HAP-1 (cell line): ENCODE measurements around the gene MRPS33.
A peak's percentile ranks its signal among the peaks of the same experiment; 100 is the strongest.

Experiments used
- DNase-seq, 2 experiments: peaks; one replicate each; pipeline ENCODE4 v3.0.0-alpha.2; 2016 to 2020; ENCODE audit warnings: low spot score in 2 of 2
- H3K27me3 ChIP-seq: fragments of 250-450 bp; sonication (Bioruptor Pico); 2 replicates; pipeline ENCODE4 v1.5.1; 2020; ENCODE audit warnings: low read depth, mild to moderate bottlenecking, moderate library complexity
- H3K36me3 ChIP-seq: fragments of 250-450 bp; sonication (Bioruptor Pico); replicated peaks from 2 replicates; pipeline ENCODE4 v1.5.1; 2020; ENCODE audit warnings: mild to moderate bottlenecking
- H3K4me1 ChIP-seq: fragments of 250-450 bp; sonication (Bioruptor Pico); 2 replicates; pipeline ENCODE4 v1.5.1; 2020; ENCODE audit warnings: mild to moderate bottlenecking
- H3K4me3 ChIP-seq: fragments of 250-450 bp; sonication (Bioruptor Pico); 2 replicates; pipeline ENCODE4 v1.5.1; 2020; ENCODE audit warnings: mild to moderate bottlenecking, moderate library complexity
- H3K9me3 ChIP-seq: fragments of 250-450 bp; sonication (Bioruptor Pico); 2 replicates; pipeline ENCODE4 v1.5.1; 2020; ENCODE audit warnings: mild to moderate bottlenecking, moderate library complexity
- in situ Hi-C: fragments of 300-500 bp; cut with MboI; formaldehyde crosslinking; loops from 3 replicates; pipeline ENCODE4 v1.14.3; 2020; ENCODE audit warnings: low sequenced_read_pairs, inconsistent platforms, mixed read lengths

Gene MRPS33

DNA sequence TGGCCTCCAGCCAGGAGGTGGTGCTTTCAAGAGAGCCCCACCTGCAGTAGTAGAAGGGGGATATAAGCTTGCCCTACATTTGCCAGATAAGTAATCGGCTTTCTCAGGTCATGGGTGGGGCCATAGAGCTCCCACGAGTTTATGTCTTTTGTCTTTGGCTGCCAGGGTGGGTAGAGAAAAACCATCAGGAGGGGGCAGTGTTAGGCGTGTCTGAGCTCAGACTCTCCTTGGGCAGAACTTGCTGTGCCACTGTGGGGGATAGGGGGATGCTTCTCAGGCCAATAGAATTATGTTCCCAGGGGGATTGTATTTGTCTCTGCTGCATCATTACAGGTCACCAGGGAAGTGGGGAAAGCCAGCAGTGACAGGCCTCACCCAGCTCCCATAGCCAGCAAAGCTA, 12.3 kb upstream of the MRPS33 start:
- H3K4me1 ChIP-seq, result no peaks in the 10 kb centered on the region
- in situ Hi-C loops, result no loop called here
- no peaks in the 10 kb centered on the region for H3K36me3 ChIP-seq
- H3K9me3 ChIP-seq, result peaks cover 3% of the 10 kb centered on the region; the same call in 1 of the 2 replicates
- H3K4me3 ChIP-seq, result no peak overlapping the region
- peaks cover 5% of the 10 kb centered on the region; the same call in 1 of the 2 replicates for H3K27me3 ChIP-seq
- no peak for DNase-seq

DNA sequence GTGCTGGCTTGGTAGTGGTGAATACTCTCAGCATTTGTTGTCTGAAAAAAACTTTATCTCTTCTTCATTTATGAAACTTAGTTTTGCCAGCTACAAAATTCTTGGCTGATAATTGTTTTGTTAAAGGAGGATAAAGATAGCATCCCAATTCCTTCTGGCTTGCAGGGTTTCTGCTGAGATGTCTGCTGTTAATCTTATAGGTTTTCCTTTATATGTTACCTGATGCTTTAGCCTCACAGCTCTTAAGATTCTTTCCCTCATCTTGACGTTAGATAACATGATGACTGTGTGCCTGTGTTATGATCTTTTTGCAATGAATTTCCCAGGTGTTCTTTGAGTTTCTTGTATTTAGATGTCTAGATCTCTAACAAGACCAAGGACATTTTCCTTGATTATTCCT, 9.9 kb upstream of the MRPS33 start:
- Histone ChIP-seq H3K27me3 (peaks cover 13% of the 10 kb centered on the region), H3K36me3 (no peaks in the 10 kb centered on the region), H3K9me3 (peaks cover 3% of the 10 kb centered on the region; the same call in 1 of the 2 replicates), H3K4me3 (no peak overlapping the region), H3K4me1 (no peaks in the 10 kb centered on the region)
- DNase-seq, result no peak
- in situ Hi-C loops, result no loop called here

DNA sequence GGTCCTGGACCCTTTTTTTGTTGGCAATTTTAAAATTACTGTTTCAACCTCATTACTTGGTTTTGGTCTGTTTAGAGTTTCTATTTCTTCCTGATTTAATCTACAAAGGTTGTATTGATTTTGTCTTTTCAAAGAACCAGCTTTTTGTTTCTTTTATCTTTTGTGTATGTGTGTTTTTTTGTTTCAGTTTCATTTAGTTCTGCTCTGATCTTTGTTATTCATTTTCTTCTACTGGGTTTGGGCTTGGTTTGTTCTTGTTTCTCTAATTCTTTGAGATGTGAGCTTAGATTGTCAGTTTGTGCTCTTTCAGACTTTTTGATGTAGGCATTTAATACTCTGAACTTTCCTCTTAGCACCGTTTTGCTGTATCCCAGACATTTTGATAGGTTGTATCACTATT, 8.5 kb upstream of the MRPS33 start:
- 0 out of 2 replicates have a peak, but pooled peaks cover 3% of the 10 kb centered on the region for H3K9me3 ChIP-seq
- H3K36me3 ChIP-seq, result no peaks in the 10 kb centered on the region
- peaks cover 13% of the 10 kb centered on the region for H3K27me3 ChIP-seq
- in situ Hi-C loops, result no loop called here
- H3K4me3 ChIP-seq, result no peak overlapping the region
- no peak for DNase-seq
- no peaks in the 10 kb centered on the region for H3K4me1 ChIP-seq

DNA sequence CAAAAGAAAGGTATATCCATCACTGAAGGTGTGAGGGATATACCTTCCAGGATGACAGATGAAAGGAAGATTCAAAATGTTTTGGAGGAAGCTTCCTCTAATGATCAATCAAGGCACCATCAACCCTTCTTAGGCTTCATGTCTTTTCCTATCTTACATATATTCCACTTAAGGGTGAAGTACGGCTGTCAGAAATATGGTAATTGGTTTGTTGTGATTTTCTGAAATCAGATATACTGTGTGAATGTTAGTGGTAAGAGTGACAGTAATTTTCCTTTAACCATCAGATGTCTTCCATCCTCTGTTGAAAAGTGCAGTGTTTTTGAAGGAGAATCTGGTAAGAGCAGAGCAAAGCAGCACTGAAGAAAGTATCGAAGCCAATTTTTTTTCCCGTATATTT, 2.8 kb upstream of the MRPS33 start:
- H3K27me3 ChIP-seq, result peaks cover 16% of the 10 kb centered on the region
- no peak overlapping the region for H3K4me3 ChIP-seq
- no peaks in the 10 kb centered on the region for H3K9me3 ChIP-seq
- in situ Hi-C loops, result no loop called here
- peaks cover 14% of the 10 kb centered on the region for H3K4me1 ChIP-seq
- DNase-seq, result no peak
- H3K36me3 ChIP-seq, result 0 out of 2 replicates have a peak, but pooled peaks cover 1% of the 10 kb centered on the region

DNA sequence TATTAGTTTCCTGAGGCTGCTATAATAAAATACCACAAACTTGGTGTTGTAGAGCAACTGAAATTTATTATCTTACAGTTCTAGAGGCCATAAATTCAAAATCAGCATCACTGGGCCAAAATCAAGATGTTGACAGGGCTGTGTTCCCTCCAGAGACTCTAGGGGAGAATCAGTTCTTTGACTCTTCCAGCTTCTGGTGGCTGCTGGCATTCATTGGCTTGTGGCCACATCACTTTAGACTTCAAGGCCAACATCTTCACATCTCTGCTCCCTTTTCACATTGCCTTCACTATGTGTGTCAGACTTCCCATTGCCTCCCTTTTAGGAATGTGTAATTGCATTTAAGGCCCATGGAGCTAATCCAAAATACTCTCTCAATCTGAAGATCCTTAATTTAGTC, 1.6 kb upstream of the MRPS33 start:
- peaks cover 13% of the 10 kb centered on the region for H3K27me3 ChIP-seq
- in situ Hi-C loops, result no loop called here

DNA sequence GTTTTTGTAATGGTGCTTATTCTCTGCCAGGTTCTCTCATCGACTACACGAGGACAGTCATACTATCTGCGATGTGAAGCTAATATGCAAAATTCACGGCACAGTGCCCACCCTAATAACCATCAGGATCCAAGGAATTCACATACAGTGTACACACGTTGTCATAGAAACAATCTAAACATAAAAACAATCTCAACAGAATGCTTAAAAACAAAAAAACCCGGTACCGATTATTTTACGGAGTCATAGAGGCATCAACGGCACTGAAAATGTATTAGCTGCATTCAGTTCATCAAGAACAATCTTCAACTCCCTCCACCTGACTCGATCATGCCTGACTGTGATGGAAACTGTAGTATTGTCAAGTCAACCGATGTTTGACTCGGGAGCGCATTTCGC, 628 bp downstream of the MRPS33 start:
- Histone ChIP-seq H3K4me1 (peaks cover 18% of the 10 kb centered on the region), H3K9me3 (no peaks in the 10 kb centered on the region), H3K27me3 (peaks cover 6% of the 10 kb centered on the region), H3K4me3 (peak overlapping the region; percentile 68), H3K36me3 (0 out of 2 replicates have a peak, but pooled peaks cover 5% of the 10 kb centered on the region)
- in situ Hi-C loops, result loop anchor here (5.0 kb wide), 1 partner anchor 202 kb away; no protein-coding TSS in a partner anchor
- peak; percentile 3 to 21 for DNase-seq

More for the DNA sequence above, 1.6 kb upstream of the MRPS33 start:
- Histone ChIP-seq H3K9me3 (no peaks in the 10 kb centered on the region), H3K36me3 (0 out of 2 replicates have a peak, but pooled peaks cover 5% of the 10 kb centered on the region), H3K4me3 (no peak overlapping the region), H3K4me1 (peaks cover 18% of the 10 kb centered on the region)
- no peak for DNase-seq

DNA sequence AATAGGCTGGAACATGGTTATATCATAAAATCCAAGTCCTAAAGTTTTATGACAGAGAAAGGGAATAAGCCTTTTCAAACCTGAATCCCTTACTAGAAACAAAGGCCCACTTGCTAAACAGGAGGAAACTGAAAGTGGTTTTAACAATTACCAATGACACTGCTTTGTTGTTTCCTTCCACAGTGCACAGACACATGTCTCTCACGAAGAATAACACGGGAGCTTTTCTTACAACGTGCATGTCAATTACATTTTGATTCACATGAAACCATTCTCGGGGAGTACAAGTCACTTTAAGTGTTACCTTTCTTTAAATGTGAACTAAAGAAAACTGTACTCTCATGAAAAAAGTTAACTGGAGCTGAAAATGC, 1.4 kb downstream of the MRPS33 start:
- H3K4me1 ChIP-seq, result peaks cover 18% of the 10 kb centered on the region
- H3K27me3 ChIP-seq, result peaks cover 6% of the 10 kb centered on the region
- H3K9me3 ChIP-seq, result no peaks in the 10 kb centered on the region
- in situ Hi-C loops, result loop anchor here (5.0 kb wide), 1 partner anchor 201 kb away; no protein-coding TSS in a partner anchor
- no peak for DNase-seq
- H3K4me3 ChIP-seq, result peak overlapping the region; percentile 68; the same call in 1 of the 2 replicates
- peaks cover 7% of the 10 kb centered on the region; the same call in 1 of the 2 replicates for H3K36me3 ChIP-seq

DNA sequence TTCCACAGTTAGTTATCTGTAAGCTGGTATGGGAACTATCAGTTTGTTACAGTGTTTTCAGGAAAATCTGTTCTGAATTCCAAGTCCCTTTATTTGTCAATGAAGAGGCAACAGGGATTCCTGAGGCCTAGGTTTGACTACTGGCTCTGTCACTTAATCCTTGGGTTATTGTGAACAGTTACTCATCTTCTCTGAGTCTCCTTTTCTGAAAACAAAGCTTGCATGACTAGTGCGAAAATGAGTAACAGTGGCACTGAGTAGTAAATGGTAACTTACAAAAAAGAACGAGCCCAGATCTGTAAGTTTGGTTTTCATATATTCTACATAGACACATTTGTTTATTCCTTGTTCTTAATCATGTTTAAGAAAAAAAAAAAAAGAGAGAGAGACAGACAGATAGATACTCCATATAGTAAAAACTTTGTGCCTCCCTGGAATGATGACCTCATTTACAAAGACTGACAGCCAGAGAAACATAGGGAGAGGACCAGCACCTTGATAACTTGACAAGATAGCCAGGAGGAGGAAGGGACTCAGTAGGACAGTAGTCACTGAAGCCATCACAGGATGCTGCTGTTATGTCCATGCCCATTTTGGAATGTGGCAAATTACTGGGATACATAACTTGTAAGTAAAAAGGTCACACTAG, 1.9 kb downstream of the MRPS33 start:
- Histone ChIP-seq H3K4me1 (peaks cover 18% of the 10 kb centered on the region), H3K36me3 (peaks cover 9% of the 10 kb centered on the region; the same call in 1 of the 2 replicates), H3K27me3 (peaks cover 6% of the 10 kb centered on the region), H3K9me3 (no peaks in the 10 kb centered on the region), H3K4me3 (no peak overlapping the region)
- no peak for DNase-seq
- in situ Hi-C loops, result loop anchor here (5.0 kb wide), 1 partner anchor 201 kb away; no protein-coding TSS in a partner anchor

DNA sequence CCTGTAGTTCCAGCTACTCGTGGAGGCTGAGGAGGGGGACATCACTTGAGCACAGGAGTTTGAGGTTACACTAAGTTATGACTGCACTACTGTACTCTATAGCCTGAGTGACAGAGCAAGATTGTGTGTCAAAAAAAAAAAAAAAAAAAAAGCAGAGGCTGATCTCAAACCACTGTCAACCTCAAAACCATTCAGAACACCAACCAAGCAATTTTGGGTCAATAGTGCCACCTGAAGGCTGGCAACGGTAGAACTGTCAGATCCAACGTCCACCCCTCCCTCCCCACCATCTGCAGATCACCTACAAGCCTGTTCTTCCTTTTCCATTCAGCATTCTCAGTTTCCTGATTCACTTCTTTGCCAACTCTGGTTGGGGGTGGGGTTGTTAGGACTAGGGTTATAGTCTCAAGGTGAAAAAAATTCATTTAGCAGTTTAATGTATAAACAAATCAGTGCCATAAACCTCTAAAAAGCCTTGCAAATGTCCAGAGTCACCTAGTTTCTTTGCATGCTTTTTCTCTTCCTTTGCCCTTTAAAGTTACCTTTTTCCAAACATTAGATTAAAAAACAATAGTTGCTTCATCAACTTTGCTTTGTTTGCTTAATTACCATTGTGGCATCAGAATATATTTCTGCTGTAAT, 2.6 kb downstream of the MRPS33 start:
- in situ Hi-C loops, result loop anchor here (5.0 kb wide), 1 partner anchor 200 kb away; no protein-coding TSS in a partner anchor
- peak; percentile 66 to 78 for DNase-seq

DNA sequence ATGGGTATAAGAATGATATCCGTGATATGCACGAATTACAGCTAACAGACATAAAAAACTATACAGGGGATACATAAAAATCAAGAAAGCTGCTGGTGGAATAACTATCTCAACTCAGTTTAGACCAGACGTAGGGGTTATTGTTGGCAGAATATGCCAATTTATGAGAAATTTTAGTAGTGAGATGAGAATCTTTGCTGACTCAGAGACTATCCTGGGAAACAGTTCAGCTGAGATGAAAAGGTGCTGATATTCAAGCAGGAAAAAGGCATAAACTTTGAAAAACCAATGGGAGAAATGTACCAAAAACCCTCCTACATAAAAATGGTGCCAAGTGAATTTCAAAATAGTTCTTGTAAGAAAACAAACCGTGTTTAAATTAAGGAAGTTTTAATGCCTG, 3.3 kb downstream of the MRPS33 start:
- DNase-seq, result no peak
- in situ Hi-C loops, result loop anchor here (5.0 kb wide), 1 partner anchor 199 kb away; no protein-coding TSS in a partner anchor
- peaks cover 16% of the 10 kb centered on the region; the same call in 1 of the 2 replicates for H3K36me3 ChIP-seq
- H3K4me1 ChIP-seq, result peaks cover 18% of the 10 kb centered on the region
- H3K9me3 ChIP-seq, result no peaks in the 10 kb centered on the region
- no peaks in the 10 kb centered on the region for H3K27me3 ChIP-seq
- H3K4me3 ChIP-seq, result no peak overlapping the region

More for the DNA sequence above, 2.6 kb downstream of the MRPS33 start:
- Histone ChIP-seq H3K27me3 (no peaks in the 10 kb centered on the region), H3K4me3 (no peak overlapping the region), H3K36me3 (peaks cover 9% of the 10 kb centered on the region; the same call in 1 of the 2 replicates), H3K9me3 (no peaks in the 10 kb centered on the region), H3K4me1 (peaks cover 18% of the 10 kb centered on the region)

DNA sequence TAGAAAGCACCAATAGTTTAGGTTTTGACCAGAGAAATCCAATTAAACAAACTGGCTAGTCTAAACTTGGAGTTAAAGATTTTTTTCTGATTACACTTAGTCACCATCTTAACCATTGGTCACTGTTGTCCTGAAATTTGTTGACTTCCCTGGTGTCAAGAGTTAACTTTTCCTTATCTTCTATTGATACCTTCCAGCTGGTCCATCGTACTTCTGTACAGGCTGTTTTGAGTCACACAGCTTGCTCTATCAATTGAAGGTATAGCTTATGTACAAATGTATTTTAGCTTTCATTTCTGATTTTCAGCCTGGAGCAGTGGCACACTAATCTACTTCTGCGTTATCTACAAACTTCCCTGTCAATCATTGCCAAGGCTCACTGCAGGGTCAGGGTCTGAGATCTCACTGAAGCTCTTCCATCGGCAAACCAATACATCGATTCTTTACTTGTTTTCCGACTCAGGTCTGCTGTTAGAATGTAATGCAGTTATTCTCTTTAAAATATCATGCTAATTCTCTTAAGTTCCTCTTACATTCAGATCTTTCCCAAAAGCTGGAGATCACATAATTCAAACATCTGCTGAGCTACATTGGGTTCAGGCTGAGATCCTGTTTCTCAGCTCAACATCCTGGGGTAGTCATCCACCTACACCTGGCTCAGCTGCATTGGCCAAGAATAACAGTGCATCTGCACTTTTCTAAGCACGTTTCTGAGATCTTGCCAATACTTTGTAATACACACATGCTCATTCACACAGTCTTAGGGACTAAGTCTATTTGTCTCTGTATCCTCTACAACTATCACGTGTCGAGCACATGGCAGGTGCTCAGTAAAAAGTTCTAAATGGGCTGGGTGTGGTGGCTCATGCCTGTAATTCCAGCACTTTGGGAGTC, 11.3 kb downstream of the MRPS33 start:
- in situ Hi-C loops, result no loop called here
- H3K4me1 ChIP-seq, result no peaks in the 10 kb centered on the region
- H3K36me3 ChIP-seq, result peaks cover 18% of the 10 kb centered on the region
- DNase-seq, result no peak
- H3K4me3 ChIP-seq, result no peak overlapping the region
- no peaks in the 10 kb centered on the region for H3K9me3 ChIP-seq
- H3K27me3 ChIP-seq, result peaks cover 6% of the 10 kb centered on the region; the same call in 1 of the 2 replicates

DNA sequence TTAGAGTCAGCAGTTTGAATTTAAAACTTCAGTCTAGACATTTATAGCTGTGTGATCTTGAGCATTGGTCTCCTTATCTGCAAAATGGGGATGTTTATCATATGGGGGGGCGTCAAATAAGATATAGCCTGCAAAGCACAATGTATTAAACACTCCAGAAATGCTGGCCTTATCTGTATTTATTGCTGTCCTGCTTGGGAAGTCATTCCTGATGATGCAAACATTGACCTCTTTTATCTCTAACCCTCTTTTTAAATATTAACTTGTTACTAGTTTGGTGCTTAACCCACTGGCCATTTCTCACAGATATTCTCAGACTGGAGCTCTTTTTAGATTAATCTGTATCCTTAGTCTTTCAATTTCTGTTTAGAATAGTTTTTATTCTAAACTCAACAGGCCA, 13.2 kb downstream of the MRPS33 start:
- DNase-seq, result no peak
- in situ Hi-C loops, result no loop called here

DNA sequence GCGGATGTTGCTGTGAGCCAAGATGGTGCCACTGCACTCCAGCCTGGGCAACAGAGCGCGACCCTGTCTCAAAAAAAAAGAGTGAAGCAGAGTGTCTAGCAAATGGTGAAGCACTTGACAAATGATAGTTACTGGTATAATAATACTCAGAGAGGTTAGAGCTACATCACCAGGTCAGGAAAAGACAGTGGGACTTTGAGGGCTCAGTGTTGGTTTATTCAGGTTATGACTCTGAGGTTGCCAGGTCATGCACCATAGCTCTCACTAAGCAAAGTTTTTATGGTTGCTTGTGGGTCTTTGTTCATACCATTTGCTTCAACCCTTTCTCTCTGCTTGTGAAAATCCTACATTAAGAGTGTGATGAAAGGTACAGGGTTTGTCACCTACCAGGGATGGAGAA, 13.6 kb downstream of the MRPS33 start:
- Histone ChIP-seq H3K4me3 (no peak overlapping the region), H3K9me3 (no peaks in the 10 kb centered on the region), H3K27me3 (peaks cover 11% of the 10 kb centered on the region; the same call in 1 of the 2 replicates), H3K36me3 (peaks cover 5% of the 10 kb centered on the region), H3K4me1 (no peaks in the 10 kb centered on the region)
- DNase-seq, result no peak
- in situ Hi-C loops, result no loop called here

More for the DNA sequence above, 13.2 kb downstream of the MRPS33 start:
- H3K4me1 ChIP-seq, result no peaks in the 10 kb centered on the region
- peaks cover 9% of the 10 kb centered on the region for H3K36me3 ChIP-seq
- no peaks in the 10 kb centered on the region for H3K9me3 ChIP-seq
- no peak overlapping the region for H3K4me3 ChIP-seq
- peaks cover 11% of the 10 kb centered on the region; the same call in 1 of the 2 replicates for H3K27me3 ChIP-seq
